Glomerular endothelial cell (primary cell): ENCODE measurements around the gene BEGAIN. TPM values are rescaled to one million over a fixed set of nuclear protein-coding genes. Genes with fewer than 3 reads are reported as not detected.

Experiments
- total RNA-seq: library from RNA; depleted of rRNA; stranded (reverse); fragments of >200 nt; gene quantifications from 2 replicates; pipeline ENCODE4 v1.2.3, GENCODE V29; 2015

BEGAIN gene
- total RNA-seq, 1 donor from 2014 or later, result not detected

Other genes with a start within 250 kb of the BEGAIN start
- 15.5 and 22.2 TPM in 2 replicates for gene WDR25, start 210.9 kb downstream of the BEGAIN start, total RNA-seq
- not detected in 2 replicates for gene DLK1, start 139.5 kb upstream of the BEGAIN start, total RNA-seq
- 134 and 219 TPM in 2 replicates for gene MEG3, start 238.7 kb upstream of the BEGAIN start, total RNA-seq